Measurements from ENCODE around the gene ESRRA.

GRCh38 chr11:64265176-64266160, 39.9 kb upstream of the ESRRA start:
- TF ChIP-seq CTCF (conservative IDR thresholded peaks at IDR 0.05; ENCODE audit: low read depth, low read length), result no peak
- TF ChIP-seq EZH2phosphoT487 (IDR thresholded peaks at IDR 0.05; ENCODE audit: borderline replicate concordance, low read length), result no peak
- no peak for TF ChIP-seq EZH2 (IDR thresholded peaks at IDR 0.05; ENCODE audit: low read length, unreplicated experiment)
